ENCODE data around the gene C4orf36. TPM values are rescaled to one million over a fixed set of nuclear protein-coding genes. Genes with fewer than 3 reads are reported as not detected.

Gene C4orf36
- total RNA-seq, 2 experiments from 2014 or later: not detected

GRCh38 chr4:86853209-86853608 lies 39.0 kb downstream of the C4orf36 start:
- H3K27me3 Mint-ChIP-seq: peaks cover 4% of the 10 kb centered on the region
- ATAC-seq: no peak
- intact Hi-C loops (cut with DNase I, micrococcal nuclease): no loop called here
- ChIA-PET POLR2A (no interaction called here), CTCF (no interaction called here)
- no peaks in the 10 kb centered on the region for H3K4me1 Mint-ChIP-seq
- no peak overlapping the region for H3K4me3 Mint-ChIP-seq
- no peak overlapping the region for H3K27ac Mint-ChIP-seq
- H3K36me3 Mint-ChIP-seq (ENCODE audit: low read depth): no peaks in the 10 kb centered on the region
- no peak for DNase-seq
- no peaks in the 10 kb centered on the region for H3K9me3 Mint-ChIP-seq (ENCODE audit: low read depth)

GRCh38 chr4:86848732-86849619 lies 43.2 kb downstream of the C4orf36 start, which contains the start of gene SLC10A6:
Gene SLC10A6, minus strand, starts transcription at chr4:86849384. Its CDS starts 269 bp downstream, at chr4:86849115.
- H3K4me3 Mint-ChIP-seq: no peak within 1 kb of the TSS
- H3K9me3 Mint-ChIP-seq (ENCODE audit: low read depth): no peaks in the 10 kb centered on the region
- POLR2A ChIA-PET: interaction anchor here (0.7 kb wide), 1 partner anchor 355 kb away, joined by 3 read pairs; no protein-coding TSS in a partner anchor
- CTCF ChIA-PET: interaction anchor here (1.2 kb wide), 1 partner anchor 21 kb away, joined by 3 read pairs; no protein-coding TSS in a partner anchor
- peaks cover 6% of the 10 kb centered on the region for H3K27me3 Mint-ChIP-seq
- intact Hi-C loops (cut with DNase I, micrococcal nuclease): no loop called here
- H3K36me3 Mint-ChIP-seq (ENCODE audit: low read depth): no peaks in the 10 kb centered on the region
- no peaks in the 10 kb centered on the region for H3K4me1 Mint-ChIP-seq
- DNase-seq (no peak), ATAC-seq (no peak)
- H3K27ac Mint-ChIP-seq: no peak within 1 kb of the TSS

- ChIA-PET CTCF (no interaction called here), POLR2A (interaction anchor here (0.7 kb wide), 1 partner anchor 354 kb away, joined by 3 read pairs; no protein-coding TSS in a partner anchor)
- DNase-seq: no peak
- Mint-ChIP-seq H3K9me3 (ENCODE audit: low read depth) (no peaks in the 10 kb centered on the region), H3K4me3 (no peak overlapping the region), H3K36me3 (ENCODE audit: low read depth) (no peaks in the 10 kb centered on the region), H3K27ac (no peak overlapping the region), H3K27me3 (peaks cover 6% of the 10 kb centered on the region), H3K4me1 (no peaks in the 10 kb centered on the region)
- ATAC-seq: no peak
- intact Hi-C loops (cut with DNase I, micrococcal nuclease): no loop called here
Measured at GRCh38 chr4:86848136-86848535, 44.1 kb downstream of the C4orf36 start.

- H3K27ac Mint-ChIP-seq: no peak overlapping the region
- no peaks in the 10 kb centered on the region for H3K9me3 Mint-ChIP-seq (ENCODE audit: low read depth)
- CTCF ChIA-PET: no interaction called here
- no peak overlapping the region for H3K4me3 Mint-ChIP-seq
- ATAC-seq: no peak
- POLR2A ChIA-PET: no interaction called here
- no peaks in the 10 kb centered on the region for H3K36me3 Mint-ChIP-seq (ENCODE audit: low read depth)
- peaks cover 6% of the 10 kb centered on the region for H3K27me3 Mint-ChIP-seq
- no peaks in the 10 kb centered on the region for H3K4me1 Mint-ChIP-seq
- intact Hi-C loops (cut with DNase I, micrococcal nuclease): no loop called here
- DNase-seq: no peak
Measured at GRCh38 chr4:86847571-86847970, 44.7 kb downstream of the C4orf36 start.

GRCh38 chr4:86846921-86847320 lies 45.3 kb downstream of the C4orf36 start:
- Mint-ChIP-seq H3K9me3 (ENCODE audit: low read depth) (no peaks in the 10 kb centered on the region), H3K27ac (no peak overlapping the region), H3K4me1 (no peaks in the 10 kb centered on the region), H3K27me3 (peaks cover 6% of the 10 kb centered on the region), H3K4me3 (no peak overlapping the region), H3K36me3 (ENCODE audit: low read depth) (no peaks in the 10 kb centered on the region)
- DNase-seq (no peak), ATAC-seq (no peak)
- CTCF ChIA-PET: no interaction called here
- POLR2A ChIA-PET: interaction anchor here (0.6 kb wide), 1 partner anchor 781 kb away, joined by 3 read pairs; no protein-coding TSS in a partner anchor
- intact Hi-C loops (cut with DNase I, micrococcal nuclease): no loop called here

- POLR2A ChIA-PET: no interaction called here
- no peaks in the 10 kb centered on the region for H3K9me3 Mint-ChIP-seq (ENCODE audit: low read depth)
- intact Hi-C loops (cut with DNase I, micrococcal nuclease): no loop called here
- CTCF ChIA-PET: no interaction called here
- no peaks in the 10 kb centered on the region for H3K4me1 Mint-ChIP-seq
- ATAC-seq (no peak), DNase-seq (no peak)
- no peak overlapping the region for H3K27ac Mint-ChIP-seq
- peaks cover 5% of the 10 kb centered on the region for H3K27me3 Mint-ChIP-seq
- no peak overlapping the region for H3K4me3 Mint-ChIP-seq
- H3K36me3 Mint-ChIP-seq (ENCODE audit: low read depth): no peaks in the 10 kb centered on the region
Measured at GRCh38 chr4:86845593-86845992, 46.6 kb downstream of the C4orf36 start.

GRCh38 chr4:86841309-86841708 lies 50.9 kb downstream of the C4orf36 start:
- no peaks in the 10 kb centered on the region for H3K36me3 Mint-ChIP-seq (ENCODE audit: low read depth)
- no peak overlapping the region for H3K27ac Mint-ChIP-seq
- H3K4me3 Mint-ChIP-seq: no peak overlapping the region
- H3K27me3 Mint-ChIP-seq: no peaks in the 10 kb centered on the region
- intact Hi-C loops (cut with DNase I, micrococcal nuclease): no loop called here
- POLR2A ChIA-PET: no interaction called here
- no peaks in the 10 kb centered on the region for H3K4me1 Mint-ChIP-seq
- CTCF ChIA-PET: no interaction called here
- DNase-seq (no peak), ATAC-seq (no peak)
- H3K9me3 Mint-ChIP-seq (ENCODE audit: low read depth): no peaks in the 10 kb centered on the region

- H3K27ac Mint-ChIP-seq: no peak overlapping the region
- ChIA-PET POLR2A (no interaction called here), CTCF (no interaction called here)
- no peaks in the 10 kb centered on the region for H3K27me3 Mint-ChIP-seq
- DNase-seq: no peak
- no peaks in the 10 kb centered on the region for H3K9me3 Mint-ChIP-seq (ENCODE audit: low read depth)
- no peak overlapping the region for H3K4me3 Mint-ChIP-seq
- intact Hi-C loops (cut with DNase I, micrococcal nuclease): no loop called here
- no peaks in the 10 kb centered on the region for H3K36me3 Mint-ChIP-seq (ENCODE audit: low read depth)
- no peak for ATAC-seq
- H3K4me1 Mint-ChIP-seq: no peaks in the 10 kb centered on the region
Measured at GRCh38 chr4:86840858-86841257, 51.4 kb downstream of the C4orf36 start.

- H3K36me3 Mint-ChIP-seq (ENCODE audit: low read depth): no peaks in the 10 kb centered on the region
- DNase-seq: no peak
- H3K27ac Mint-ChIP-seq: no peak overlapping the region
- no peaks in the 10 kb centered on the region for H3K9me3 Mint-ChIP-seq (ENCODE audit: low read depth)
- ChIA-PET POLR2A (no interaction called here), CTCF (no interaction called here)
- intact Hi-C loops (cut with DNase I, micrococcal nuclease): no loop called here
- no peak for ATAC-seq
- no peaks in the 10 kb centered on the region for H3K27me3 Mint-ChIP-seq
- H3K4me3 Mint-ChIP-seq: no peak overlapping the region
- H3K4me1 Mint-ChIP-seq: no peaks in the 10 kb centered on the region
Measured at GRCh38 chr4:86837691-86838503, 54.3 kb downstream of the C4orf36 start.

- Mint-ChIP-seq H3K4me1 (no peaks in the 10 kb centered on the region), H3K36me3 (ENCODE audit: low read depth) (no peaks in the 10 kb centered on the region), H3K27me3 (no peaks in the 10 kb centered on the region), H3K27ac (no peak overlapping the region), H3K4me3 (no peak overlapping the region), H3K9me3 (ENCODE audit: low read depth) (no peaks in the 10 kb centered on the region)
- no peak for DNase-seq
- ChIA-PET POLR2A (no interaction called here), CTCF (no interaction called here)
- intact Hi-C loops (cut with DNase I, micrococcal nuclease): no loop called here
- no peak for ATAC-seq
Measured at GRCh38 chr4:86835677-86836076, 56.5 kb downstream of the C4orf36 start.

GRCh38 chr4:86834901-86835300 lies 57.3 kb downstream of the C4orf36 start:
- intact Hi-C loops (cut with DNase I, micrococcal nuclease): no loop called here
- ChIA-PET POLR2A (no interaction called here), CTCF (interaction anchor here (0.5 to 0.6 kb wide), 2 partner anchors 644 to 666 kb away, joined by 3 read pairs; no protein-coding TSS in a partner anchor)
- no peak overlapping the region for H3K27ac Mint-ChIP-seq
- ATAC-seq (no peak), DNase-seq (no peak)
- no peaks in the 10 kb centered on the region for H3K4me1 Mint-ChIP-seq
- no peaks in the 10 kb centered on the region for H3K9me3 Mint-ChIP-seq (ENCODE audit: low read depth)
- no peaks in the 10 kb centered on the region for H3K36me3 Mint-ChIP-seq (ENCODE audit: low read depth)
- H3K4me3 Mint-ChIP-seq: no peak overlapping the region
- H3K27me3 Mint-ChIP-seq: no peaks in the 10 kb centered on the region

GRCh38 chr4:86833615-86834014 lies 58.6 kb downstream of the C4orf36 start:
- Mint-ChIP-seq H3K4me1 (no peaks in the 10 kb centered on the region), H3K36me3 (ENCODE audit: low read depth) (no peaks in the 10 kb centered on the region), H3K4me3 (no peak overlapping the region), H3K27ac (no peak overlapping the region), H3K27me3 (no peaks in the 10 kb centered on the region), H3K9me3 (ENCODE audit: low read depth) (no peaks in the 10 kb centered on the region)
- ChIA-PET CTCF (interaction anchor here (0.6 kb wide), 1 partner anchor 521 kb away, joined by 4 read pairs; no protein-coding TSS in a partner anchor), POLR2A (no interaction called here)
- intact Hi-C loops (cut with DNase I, micrococcal nuclease): no loop called here
- DNase-seq (no peak), ATAC-seq (no peak)
